Right lung (tissue), 10 donors: Measurements from ENCODE around the gene CDC16. TPM values are rescaled to one million over a fixed set of nuclear protein-coding genes. Genes with fewer than 3 reads are reported as not detected.
A peak's percentile ranks its signal among the peaks of the same experiment; 100 is the strongest.
"Not testable (repeated sequence)": the region's sequence is repeated elsewhere in the genome, so short reads cannot be mapped to it uniquely, and the experiment has no call there.

ENCODE experiments used
- DNase-seq, 2 donors: peaks; one replicate each; pipeline ENCODE4 v3.0.0-alpha.2; 2013
- long read RNA-seq, 8 donors: transcript quantifications; one replicate each; lab custom pipeline, GENCODE V29; 2026
- polyA plus RNA-seq, 5 donors: library from polyadenylated mRNA; unstranded; fragments of 120-200 nt; gene quantifications; one replicate each; pipeline versions ENCODE4 v1.2.1 to v1.2.3, GENCODE V29; 2013; ENCODE audit warnings: inconsistent platforms in 1 of 5, low replicate concordance in 1 of 5; ENCODE audit not compliant: insufficient read length in 5 of 5, insufficient read depth in 1 of 5

The CDC16 gene
- 100 to 1,000 TPM in 4 of 5 donors, 10 to 100 TPM in 1; 91.4 to 170 (median 129) TPM for polyA plus RNA-seq
- long read RNA-seq, donor 1, transcript CDC16-210 (6 exons, 1,003 nt): major isoform, 8 of 54 reads
- long read RNA-seq, donor 1, transcript CDC16-203 (18 exons, 2,203 nt): minor isoform, 6 of 54 reads
- long read RNA-seq, donor 1, partial matches to known transcripts: 38 of 54 reads
- long read RNA-seq, donor 1, other reads (novel, unspliced or antisense): 0 of 54 reads
- long read RNA-seq, donor 2, partial matches to known transcripts: 15 of 19 reads
- long read RNA-seq, donor 2, other reads (novel, unspliced or antisense): 0 of 19 reads
- long read RNA-seq, donor 3, transcript CDC16-203 (18 exons, 2,203 nt): major isoform, 5 of 24 reads
- long read RNA-seq, donor 3, partial matches to known transcripts: 16 of 24 reads
- long read RNA-seq, donor 3, other reads (novel, unspliced or antisense): 0 of 24 reads
- long read RNA-seq, donor 4, partial matches to known transcripts: 7 of 13 reads
- long read RNA-seq, donor 4, other reads (novel, unspliced or antisense): 0 of 13 reads
- long read RNA-seq, donor 5, transcript CDC16-210 (6 exons, 1,003 nt): major isoform, 7 of 21 reads
- long read RNA-seq, donor 5, transcript CDC16-203 (18 exons, 2,203 nt): minor isoform, 6 of 21 reads
- long read RNA-seq, donor 5, partial matches to known transcripts: 6 of 21 reads
- long read RNA-seq, donor 5, other reads (novel, unspliced or antisense): 0 of 21 reads
- long read RNA-seq, donor 6, transcript CDC16-210 (6 exons, 1,003 nt): major isoform, 8 of 13 reads
- long read RNA-seq, donor 6, partial matches to known transcripts: 0 of 13 reads
- long read RNA-seq, donor 6, other reads (novel, unspliced or antisense): 0 of 13 reads
- long read RNA-seq, donor 7, transcript CDC16-203 (18 exons, 2,203 nt): major isoform, 8 of 15 reads
- long read RNA-seq, donor 7, transcript CDC16-210 (6 exons, 1,003 nt): minor isoform, 5 of 15 reads
- long read RNA-seq, donor 7, partial matches to known transcripts: 0 of 15 reads
- long read RNA-seq, donor 7, other reads (novel, unspliced or antisense): 0 of 15 reads
- long read RNA-seq, donor 8, partial matches to known transcripts: 0 of 5 reads
- long read RNA-seq, donor 8, other reads (novel, unspliced or antisense): 0 of 5 reads

DNA sequence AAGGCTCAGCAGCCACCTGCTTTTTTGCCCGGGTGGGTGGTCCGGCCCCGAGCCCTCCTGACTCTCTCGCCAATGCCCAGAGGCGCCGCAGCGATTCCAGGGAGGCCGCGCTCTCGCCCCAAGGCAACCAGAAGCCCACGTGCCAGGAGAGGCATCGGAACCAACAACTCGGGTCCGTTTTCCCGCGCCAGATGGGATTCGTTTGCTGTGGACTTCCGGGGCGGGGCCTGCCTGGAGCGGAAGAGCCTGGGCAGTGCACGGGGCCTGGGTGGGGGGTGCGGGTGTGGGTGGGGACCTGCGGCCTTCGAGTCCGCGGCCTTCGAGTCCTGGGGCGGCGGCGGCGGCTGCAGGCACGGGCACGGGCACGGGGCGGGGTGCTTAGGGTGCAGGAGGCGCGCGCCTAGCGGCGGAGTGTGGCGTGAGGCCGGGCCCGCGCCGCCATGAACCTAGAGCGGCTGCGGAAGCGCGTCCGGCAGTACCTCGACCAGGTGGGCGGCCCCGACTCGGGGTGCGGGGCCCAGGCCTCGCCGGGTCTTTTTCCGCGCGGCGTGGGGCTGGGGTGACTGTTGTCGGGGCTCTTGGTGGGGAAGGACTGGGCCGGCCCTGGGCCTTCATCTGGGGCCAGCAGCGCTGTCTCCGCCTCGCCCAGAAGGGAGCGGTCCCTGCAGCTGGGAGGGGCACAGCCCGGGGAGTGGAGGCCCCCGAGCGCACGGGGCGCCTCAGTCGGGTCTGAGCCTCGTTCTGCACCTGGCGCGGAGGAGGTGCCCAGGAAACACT, at the start of gene CDC16:
Gene CDC16, plus strand, starts transcription at position 253 of the 777 bp plus-strand sequence. Its CDS starts 188 bp downstream, at position 441.
- DNase-seq: peak; percentile 78 to 85

GRCh38 chr13:114185182-114185971, 49.3 kb upstream of the CDC16 start:
- DNase-seq: no peak

- no peak for DNase-seq
These were observed 39.8 kb upstream of the CDC16 start for GRCh38 chr13:114194853-114195252.

DNA sequence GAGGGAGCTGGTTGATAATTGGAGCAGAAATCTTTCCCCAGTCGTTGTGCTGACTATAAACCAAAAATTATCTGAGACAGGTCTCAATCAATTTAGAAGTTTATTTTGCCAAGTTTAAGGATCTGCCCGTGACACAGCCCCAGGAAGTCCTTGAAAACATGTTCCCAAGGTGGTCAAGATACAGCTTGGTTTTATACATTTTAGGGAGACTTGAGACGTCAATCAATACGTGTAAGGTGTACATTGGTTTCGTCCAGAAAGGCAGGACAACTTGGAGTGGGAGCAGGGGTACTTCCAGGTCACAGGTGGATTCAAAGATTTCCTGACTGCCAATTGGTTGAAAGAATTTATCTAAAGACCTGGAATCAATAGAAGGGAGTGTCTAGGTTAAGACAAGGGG, 38.1 kb upstream of the CDC16 start:
- DNase-seq: no peak

DNA sequence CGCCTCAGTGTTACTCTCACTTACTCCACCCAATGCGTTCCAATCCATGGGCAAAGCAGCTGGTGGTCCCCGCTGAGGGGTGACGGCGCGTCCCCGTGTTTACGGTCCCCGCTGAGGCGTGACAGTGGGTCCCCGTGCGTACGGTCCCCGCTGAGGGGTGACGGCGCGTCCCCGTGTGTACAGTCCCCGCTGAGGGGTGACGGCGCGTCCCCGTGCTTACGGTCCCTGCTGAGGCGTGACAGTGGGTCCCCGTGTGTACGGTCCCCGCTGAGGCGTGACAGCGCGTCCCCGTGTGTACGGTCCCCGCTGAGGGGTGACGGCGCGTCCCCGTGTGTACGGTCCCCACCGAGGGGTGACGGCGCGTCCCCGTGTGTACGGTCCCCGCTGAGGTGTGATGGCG, 36.1 kb upstream of the CDC16 start:
- no peak for DNase-seq

- DNase-seq: not testable (repeated sequence)
These were observed 35.2 kb upstream of the CDC16 start for GRCh38 chr13:114199526-114199925.

- DNase-seq: no peak
These were observed 34.7 kb upstream of the CDC16 start for GRCh38 chr13:114199954-114200353.

DNA sequence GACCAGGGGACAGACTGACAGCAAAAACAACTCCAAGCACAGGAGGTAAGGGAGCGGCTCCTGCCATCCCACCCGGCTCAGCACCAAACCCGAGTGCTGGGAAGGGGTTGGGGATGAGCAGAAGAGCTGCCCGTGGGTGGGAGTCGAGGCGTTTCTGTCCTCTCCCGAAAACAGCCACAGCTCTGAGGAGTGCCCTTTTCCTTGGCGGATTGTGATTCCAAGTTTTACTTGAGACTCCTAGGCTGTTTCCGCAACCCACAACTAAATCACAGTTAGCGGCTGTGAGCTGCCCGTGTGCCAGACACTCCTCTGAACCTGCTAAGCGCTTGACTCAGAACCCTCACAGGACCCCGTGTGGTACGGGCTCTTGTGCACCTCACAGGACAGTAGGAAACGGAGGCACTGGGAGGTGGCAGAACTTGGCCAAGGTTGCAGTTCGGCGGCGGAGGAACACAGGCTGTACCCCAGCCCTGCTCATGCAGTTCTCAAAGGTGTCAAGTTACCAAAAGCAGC, 34.2 kb upstream of the CDC16 start:
- no peak for DNase-seq

- DNase-seq: no peak
These were observed 32.1 kb upstream of the CDC16 start for GRCh38 chr13:114202581-114202980.

DNA sequence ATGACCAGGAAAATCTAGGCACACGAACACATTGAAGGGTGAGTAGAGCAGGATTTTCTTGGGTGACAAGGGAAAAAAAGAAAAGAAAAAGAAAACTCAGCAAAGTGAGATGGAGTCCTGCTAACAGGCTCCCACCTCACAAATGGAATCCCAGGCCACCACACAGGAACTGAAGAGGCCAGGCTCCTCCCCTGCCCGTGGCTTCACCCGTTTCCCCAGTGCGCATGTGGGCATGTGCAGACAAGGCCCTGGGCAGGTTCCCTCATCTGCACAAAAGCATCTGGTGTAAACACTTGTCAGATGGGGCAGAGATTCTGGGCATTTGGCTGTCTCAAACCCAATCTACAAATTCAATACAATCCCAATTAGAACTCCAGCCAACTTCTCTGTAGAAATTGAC, 31.2 kb upstream of the CDC16 start:
- no peak for DNase-seq

DNA sequence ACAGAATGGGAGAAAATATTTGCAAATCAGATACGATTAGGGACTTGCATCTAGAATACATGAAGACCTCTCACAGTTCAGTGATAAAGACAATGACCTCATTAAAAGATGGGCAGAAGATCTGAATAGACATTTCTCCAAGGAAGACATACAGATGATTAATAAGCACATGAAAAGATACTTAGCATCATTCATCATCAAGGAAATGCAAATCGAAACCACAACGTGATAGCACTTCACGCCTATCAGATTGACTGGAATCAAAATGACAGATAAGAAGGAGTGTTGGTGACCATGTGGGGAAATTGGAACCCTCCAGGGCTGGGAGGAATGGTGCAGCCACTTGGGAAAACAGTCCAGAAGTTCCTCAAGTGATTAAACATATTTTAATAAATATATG, 29.8 kb upstream of the CDC16 start:
- no peak for DNase-seq

GRCh38 chr13:114208134-114208533, 26.6 kb upstream of the CDC16 start:
- no peak for DNase-seq

DNA sequence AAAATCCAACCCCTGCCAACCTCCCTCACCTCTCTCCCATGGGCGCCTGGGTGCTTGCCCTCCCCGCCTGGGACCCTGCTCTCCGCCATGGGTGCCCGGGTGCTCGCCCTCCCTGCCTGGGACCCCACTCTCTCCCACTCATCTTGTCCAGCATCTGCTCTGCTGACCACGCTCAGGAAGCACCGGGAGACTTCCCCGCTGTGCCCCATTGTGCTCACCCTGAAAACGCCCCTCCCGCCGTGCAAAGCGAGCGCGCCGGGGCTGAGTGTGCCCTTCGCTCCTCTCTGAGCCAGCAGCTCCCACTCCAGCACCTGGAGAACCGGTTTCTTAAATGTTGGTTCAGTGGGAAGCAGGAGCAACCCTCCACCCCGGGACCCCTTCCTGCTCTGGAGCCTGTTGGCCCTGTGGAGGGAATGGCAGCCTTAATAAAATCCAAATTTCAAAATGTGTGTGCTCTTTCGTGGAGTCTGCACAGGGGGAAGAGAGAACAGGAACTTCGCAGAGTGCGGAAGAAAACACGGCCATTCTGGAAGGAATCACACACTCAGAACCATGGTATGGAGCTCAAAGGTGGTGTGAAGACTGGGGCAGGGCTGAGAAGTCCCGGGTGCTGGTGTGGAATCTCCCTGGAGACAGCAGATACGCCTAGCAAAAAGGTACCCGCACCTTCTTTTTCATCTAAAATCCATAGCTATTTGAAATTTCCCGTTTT, 23.1 kb upstream of the CDC16 start:
- DNase-seq: peak in 1 of 2 donors; percentile 42

GRCh38 chr13:114212158-114212495, 22.6 kb upstream of the CDC16 start:
- no peak for DNase-seq

DNA sequence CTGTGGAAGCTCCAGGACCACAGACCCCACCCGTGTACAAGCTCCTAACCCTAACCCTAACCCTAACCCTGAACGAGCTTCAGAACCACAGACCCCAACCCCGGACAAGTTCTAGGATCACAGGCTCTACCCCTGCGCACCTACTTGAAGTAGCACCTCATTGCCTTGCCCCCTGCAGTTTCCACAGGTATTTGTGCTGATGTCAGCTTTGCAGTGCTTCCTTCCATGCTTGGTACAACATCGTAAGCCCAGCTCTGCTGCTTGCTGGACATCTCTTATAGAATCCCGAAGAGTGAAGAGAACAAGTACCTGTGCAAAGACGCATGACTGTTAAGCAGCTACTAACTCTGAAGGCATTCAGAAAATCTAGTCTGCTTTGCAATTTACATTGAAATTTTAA, 20.7 kb upstream of the CDC16 start:
- no peak for DNase-seq

DNA sequence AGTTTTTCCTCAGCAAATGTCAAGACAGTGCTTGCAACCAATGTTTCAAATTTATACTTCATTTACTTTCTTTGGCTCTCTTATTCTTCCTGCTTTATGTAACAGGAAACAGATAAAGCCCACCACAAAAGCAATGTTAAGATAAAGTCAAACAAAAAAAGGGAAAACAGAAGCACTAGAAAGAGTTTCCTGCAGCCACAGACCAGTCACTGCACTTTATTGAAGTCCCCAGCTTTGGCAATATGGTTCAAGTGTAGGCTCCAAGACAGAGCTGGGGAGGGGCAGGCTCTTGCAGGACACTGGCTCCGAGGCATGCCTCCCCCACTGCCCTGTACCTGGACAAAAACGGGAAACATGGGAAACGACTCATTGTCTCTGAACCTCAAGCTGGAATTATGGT, 15.3 kb upstream of the CDC16 start:
- DNase-seq: no peak

DNA sequence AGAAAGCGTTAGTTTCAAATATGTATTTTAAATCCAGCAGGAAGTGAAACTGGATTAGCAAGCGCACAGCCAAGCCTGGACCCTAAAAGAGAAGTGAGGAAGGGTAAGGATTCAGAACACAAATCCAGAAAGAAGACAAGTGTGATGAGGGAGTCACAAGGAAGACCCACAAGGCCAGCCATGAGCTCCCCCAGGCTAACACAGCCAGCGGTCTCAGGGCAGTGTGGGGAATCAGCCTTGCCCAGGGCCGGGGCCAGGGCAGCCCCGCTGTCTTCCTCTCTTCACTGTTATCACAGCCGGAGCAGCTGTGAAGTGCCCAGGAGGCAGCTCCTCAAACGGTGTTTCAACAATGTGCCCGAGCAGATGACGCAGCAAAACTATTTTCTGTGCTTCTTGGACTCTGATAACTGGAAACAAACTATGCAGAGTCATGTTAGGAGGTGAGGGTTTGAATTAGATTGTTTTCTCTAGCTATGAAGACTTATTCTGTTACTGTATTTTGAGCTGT, 12.2 kb upstream of the CDC16 start:
- DNase-seq: peak in 1 of 2 donors; percentile 21

- no peak for DNase-seq
These were observed 10.5 kb upstream of the CDC16 start for GRCh38 chr13:114224201-114224600.

DNA sequence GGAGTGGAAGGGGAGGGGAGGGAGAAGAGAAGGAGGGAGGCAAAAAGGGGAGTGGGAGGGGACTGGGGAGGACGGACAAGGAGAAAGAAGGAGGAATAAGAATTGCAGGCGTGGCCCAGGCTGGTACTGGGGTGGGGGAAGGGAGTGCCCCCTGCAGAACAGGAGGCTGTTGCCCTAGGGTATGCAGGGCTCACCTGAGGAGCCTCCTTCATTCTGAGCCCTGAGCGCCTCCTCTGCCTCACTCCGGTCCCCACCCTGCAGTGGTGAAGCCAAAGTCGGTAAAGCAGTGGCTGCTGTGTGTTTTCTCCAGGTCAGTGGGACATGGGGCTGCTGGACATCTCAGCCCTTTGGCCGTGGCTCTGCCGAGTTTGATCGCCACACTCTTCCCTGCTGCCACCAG, 9.1 kb upstream of the CDC16 start:
- DNase-seq: no peak
